Keratinocyte (primary cell): Measurements from ENCODE around the gene ZNF132. TPM values are rescaled to one million over a fixed set of nuclear protein-coding genes. Genes with fewer than 3 reads are reported as not detected.

Experiments
- DNase-seq: peaks from one replicate; pipeline ENCODE4 v3.0.0-alpha.2; 2011; ENCODE audit warnings: low read depth, missing footprints, low spot score
- FAIRE-seq: peaks from 2 replicates; lab custom pipeline; 2011; peaks lifted over from hg19 to GRCh38; lab: Jason Lieb, UNC
- H2AFZ ChIP-seq: 2 replicates; pipeline ENCODE4 v1.6.0; 2012; ENCODE audit warnings: low read length, control low read depth, inconsistent platforms; ENCODE audit not compliant: control insufficient read depth
- H3K27ac ChIP-seq: 2 replicates; pipeline ENCODE4 v1.5.1; 2011; ENCODE audit warnings: low read length; ENCODE audit not compliant: control insufficient read depth, insufficient read depth
- H3K27me3 ChIP-seq: 3 replicates; pipeline ENCODE4 v1.6.0; 2011; ENCODE audit warnings: low read length; ENCODE audit not compliant: control insufficient read depth, insufficient read depth; ENCODE audit errors: extremely low read depth
- H3K36me3 ChIP-seq, 2 experiments: 2 replicates in 1 of 2; 3 replicates in 1 of 2; pipeline ENCODE4 v1.5.1; 2011; ENCODE audit warnings: low read length in 2 of 2, mild to moderate bottlenecking in 1 of 2; ENCODE audit not compliant: control insufficient read depth in 2 of 2, insufficient read depth in 2 of 2; ENCODE audit errors: extremely low read depth in 1 of 2
- H3K4me1 ChIP-seq: 3 replicates; pipeline ENCODE4 v1.5.1; 2011; ENCODE audit warnings: low read length; ENCODE audit not compliant: control insufficient read depth, insufficient read depth; ENCODE audit errors: extremely low read depth
- H3K4me2 ChIP-seq: 3 replicates; pipeline ENCODE4 v1.6.0; 2011; ENCODE audit warnings: low read depth, low read length; ENCODE audit not compliant: control insufficient read depth, insufficient read depth; ENCODE audit errors: extremely low read depth
- H3K4me3 ChIP-seq, 3 experiments: fragments of 200-600 bp in 1 of 3; sonication (generic) in 1 of 3; 2 replicates in 2 of 3; 3 replicates in 1 of 3; pipeline ENCODE4 v1.5.1; 2011 to 2016; ENCODE audit warnings: low read length in 3 of 3, mild to moderate bottlenecking in 3 of 3, control low read depth in 2 of 3, inconsistent platforms in 1 of 3, low read depth in 1 of 3, mixed read lengths in 1 of 3, mixed run types in 1 of 3, moderate library complexity in 1 of 3; ENCODE audit not compliant: control insufficient read depth in 2 of 3, insufficient read depth in 2 of 3; ENCODE audit errors: extremely low read depth in 1 of 3
- H3K79me2 ChIP-seq: 2 replicates; pipeline ENCODE4 v1.6.0; 2012; ENCODE audit warnings: low read length; ENCODE audit not compliant: control insufficient read depth, insufficient read depth
- H3K9ac ChIP-seq: 3 replicates; pipeline ENCODE4 v1.6.0; 2011; ENCODE audit warnings: low read length; ENCODE audit not compliant: control insufficient read depth, insufficient read depth; ENCODE audit errors: extremely low read depth
- H3K9me1 ChIP-seq: 3 replicates; pipeline ENCODE4 v1.6.0; 2011; ENCODE audit warnings: low read length; ENCODE audit not compliant: control insufficient read depth, insufficient read depth; ENCODE audit errors: extremely low read depth
- H3K9me3 ChIP-seq: 2 replicates; pipeline ENCODE4 v1.5.1; 2012; ENCODE audit warnings: low read depth, low read length; ENCODE audit not compliant: control insufficient read depth
- H4K20me1 ChIP-seq: 3 replicates; pipeline ENCODE4 v1.6.0; 2011; ENCODE audit warnings: low read length; ENCODE audit not compliant: control insufficient read depth, insufficient read depth; ENCODE audit errors: extremely low read depth
- CTCF ChIP-seq, 3 experiments: IDR thresholded peaks in 1 of 3; conservative IDR thresholded peaks in 1 of 3; optimal IDR thresholded peaks in 1 of 3; 2 replicates in 2 of 3; 3 replicates in 1 of 3; pipeline versions ENCODE3 to v1.5.1; 2011; ENCODE audit warnings: low read length in 3 of 3, mild to moderate bottlenecking in 3 of 3, moderate library complexity in 2 of 3, control low read depth in 1 of 3, inconsistent platforms in 1 of 3; ENCODE audit not compliant: insufficient read depth in 2 of 3; ENCODE audit errors: extremely low read depth in 1 of 3
- EZH2 ChIP-seq: IDR thresholded peaks from one replicate; pipeline ENCODE4 v1.6.1; 2012; ENCODE audit warnings: inconsistent platforms, mild to moderate bottlenecking, low read length, moderate library complexity
- dilution Hi-C: fragments of 300-500 bp; cut with MboI; formaldehyde crosslinking; loops from one replicate; pipeline ENCODE4 v1.7.0; 2020; ENCODE audit warnings: low sequenced_read_pairs; ENCODE audit not compliant: extremely low pct_ligation_motif_present
- polyA plus RNA-seq, 5 experiments: library from polyadenylated mRNA; depleted of rRNA in 3 of 5; stranded (reverse) in 3 of 5; stranded (forward) in 1 of 5; unstranded in 1 of 5; fragments of >200 nt; gene quantifications; 1 replicate in 1 of 5; 2 replicates in 3 of 5; 3 replicates in 1 of 5; pipeline versions ENCODE4 v1.2.1 to v1.2.3, GENCODE V29; 2011 to 2012; ENCODE audit warnings: missing spikeins in 2 of 5, low read depth in 1 of 5, low replicate concordance in 1 of 5

ZNF132 gene
- polyA plus RNA-seq, 1 donor (not counting 4 experiments of a cell fraction or from before 2014, with no cell fraction given), result 1.6 TPM

DNA sequence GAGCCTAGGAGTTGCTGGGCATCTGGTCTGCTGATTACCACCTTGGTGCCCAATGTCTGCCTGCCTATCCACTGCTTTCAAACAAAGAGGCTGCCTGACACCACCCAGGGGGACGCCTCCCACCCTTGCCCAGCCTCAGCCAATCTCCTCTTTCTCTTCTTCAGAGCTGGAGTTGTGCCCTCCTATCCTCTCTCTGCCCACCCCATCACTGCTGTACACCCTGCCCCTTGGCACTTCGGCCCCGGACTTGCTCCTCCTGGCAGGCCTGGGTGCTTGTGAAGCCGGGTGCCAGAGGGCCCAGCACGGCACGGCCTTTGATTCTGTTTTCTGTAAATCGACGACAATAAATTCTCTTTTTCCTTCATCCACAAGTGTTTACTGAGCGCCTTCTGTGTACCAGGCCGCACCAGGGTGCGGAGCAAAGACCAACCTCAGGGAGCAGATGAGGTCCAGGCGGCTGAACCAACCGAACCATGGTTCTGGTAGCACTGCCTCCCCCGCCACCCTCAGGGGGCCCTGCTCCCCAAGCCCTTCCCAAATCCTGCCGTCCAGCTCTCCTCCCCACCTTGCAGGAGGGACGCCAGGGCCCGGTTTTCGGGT, 39.5 kb downstream of the ZNF132 start:
- Histone ChIP-seq H4K20me1 (peaks cover 2% of the 10 kb centered on the region), H2AFZ (peak overlapping the region; percentile 43), H3K27me3 (no peaks in the 10 kb centered on the region), H3K79me2 (peaks cover 5% of the 10 kb centered on the region), H3K4me1 (peaks cover 15% of the 10 kb centered on the region), H3K4me3 (no peak overlapping the region), H3K9me3 (no peaks in the 10 kb centered on the region), H3K9me1 (no peaks in the 10 kb centered on the region), H3K9ac (no peak overlapping the region), H3K4me2 (peak overlapping the region; percentile 65), H3K27ac (no peak overlapping the region), H3K36me3 (no peaks in the 10 kb centered on the region)
- TF ChIP-seq CTCF (optimal IDR thresholded peaks at IDR 0.05 in 1 of 3, IDR thresholded peaks at IDR 0.05 in 1 of 3, conservative IDR thresholded peaks at IDR 0.05 in 1 of 3; ENCODE audit: extremely low read depth in 1 of 3, insufficient read depth in 2 of 3, low read length in 3 of 3) (no peak), EZH2 (no peak)
- dilution Hi-C loops, result no loop called here
- FAIRE-seq (no peak), DNase-seq (no peak)

GRCh38 chr19:58399903-58400302, 40.0 kb downstream of the ZNF132 start:
- Histone ChIP-seq H3K9ac (no peak overlapping the region), H3K4me2 (no peak overlapping the region), H3K4me1 (peaks cover 21% of the 10 kb centered on the region), H3K27me3 (no peaks in the 10 kb centered on the region), H3K36me3 (peaks cover 0 to 3% of the 10 kb centered on the region in 2 experiments), H4K20me1 (peaks cover 6% of the 10 kb centered on the region), H2AFZ (no peak overlapping the region), H3K9me3 (no peaks in the 10 kb centered on the region), H3K9me1 (no peaks in the 10 kb centered on the region), H3K4me3 (no peak overlapping the region), H3K27ac (no peak overlapping the region), H3K79me2 (peaks cover 5% of the 10 kb centered on the region)
- no peak for FAIRE-seq
- TF ChIP-seq CTCF (optimal IDR thresholded peaks at IDR 0.05 in 1 of 3, IDR thresholded peaks at IDR 0.05 in 1 of 3, conservative IDR thresholded peaks at IDR 0.05 in 1 of 3; ENCODE audit: extremely low read depth in 1 of 3, insufficient read depth in 2 of 3, low read length in 3 of 3), result no peak
- TF ChIP-seq EZH2, result no peak
- no peak for DNase-seq
- dilution Hi-C loops, result no loop called here
